HG03571 (cell line): ENCODE measurements around the gene CCDC126.
A peak's percentile ranks its signal among the peaks of the same experiment; 100 is the strongest.
"Not testable (repeated sequence)": the region's sequence is repeated elsewhere in the genome, so short reads cannot be mapped to it uniquely, and the experiment has no call there.

Experiments used
- ATAC-seq: cut with Tn5 transposase; IDR thresholded peaks from one replicate; pipeline ENCODE4 v1.9.1; 2021; ENCODE audit not compliant: unreplicated experiment

The CCDC126 gene

DNA sequence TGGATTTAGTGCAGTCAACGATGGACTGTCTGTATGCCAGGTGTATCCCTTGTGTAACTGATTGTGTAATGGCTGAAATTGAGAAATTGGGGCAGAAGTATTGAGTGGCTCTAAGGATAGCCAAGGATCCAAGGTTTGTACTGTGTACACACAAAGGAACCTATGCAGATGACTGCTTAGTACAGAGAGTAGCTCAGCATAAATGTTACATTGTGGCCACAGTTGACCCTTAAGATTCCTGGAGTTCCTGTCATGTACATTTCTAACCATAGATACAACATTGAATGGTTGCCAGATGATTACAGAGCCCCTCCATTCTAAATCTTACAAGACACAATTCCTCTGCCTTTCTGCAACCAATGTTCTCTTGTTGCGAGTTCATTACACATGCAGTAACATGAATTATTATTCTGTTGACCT is 25.3 kb downstream of the CCDC126 start:
- no peak for ATAC-seq

- ATAC-seq, result no peak
Measured at GRCh38 chr7:23628370-23628769, 31.2 kb downstream of the CCDC126 start.

- no peak for ATAC-seq
Measured at GRCh38 chr7:23633417-23633816, 36.2 kb downstream of the CCDC126 start.

GRCh38 chr7:23645822-23646221 is 48.6 kb downstream of the CCDC126 start:
- no peak for ATAC-seq

DNA sequence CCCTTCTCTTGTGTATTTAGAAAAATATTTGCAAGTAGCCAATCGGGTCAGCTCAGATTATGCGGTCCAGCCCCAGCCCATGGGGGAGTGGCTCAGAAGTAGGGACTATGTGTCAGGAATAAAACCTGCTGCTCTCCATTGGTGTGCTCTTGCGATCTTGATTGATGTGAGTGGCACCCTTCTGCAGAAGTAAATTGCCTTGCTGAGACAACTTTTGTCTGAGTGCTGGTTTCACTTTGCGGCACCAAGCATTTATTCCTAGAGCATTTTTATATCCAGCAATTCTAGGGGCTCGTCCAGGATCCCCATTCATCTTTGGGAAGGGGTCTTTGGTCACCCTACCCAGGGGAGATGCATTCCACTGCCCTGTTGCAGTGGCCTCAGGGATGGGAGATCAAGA is 56.8 kb downstream of the CCDC126 start:
- ATAC-seq, result no peak

DNA sequence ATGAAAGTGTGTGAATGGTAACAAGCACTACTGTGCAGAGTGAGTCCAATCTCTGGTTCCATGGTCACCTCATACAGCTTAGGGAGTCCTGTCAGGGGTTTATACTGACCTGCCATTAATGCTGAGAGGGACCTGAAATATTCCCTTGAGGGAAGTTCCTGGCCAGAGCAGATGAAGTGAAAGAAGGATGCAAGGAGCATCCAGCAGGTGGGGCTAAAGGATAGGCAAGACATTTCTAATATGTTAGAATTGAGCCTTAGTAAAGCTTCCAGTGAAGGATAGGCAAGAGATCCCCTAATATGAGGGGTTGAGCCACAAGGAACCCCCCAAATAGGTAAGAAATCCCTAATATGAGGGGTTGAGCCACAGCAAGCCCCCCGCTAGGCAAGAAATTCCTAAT is 57.3 kb downstream of the CCDC126 start:
- ATAC-seq, result no peak

DNA sequence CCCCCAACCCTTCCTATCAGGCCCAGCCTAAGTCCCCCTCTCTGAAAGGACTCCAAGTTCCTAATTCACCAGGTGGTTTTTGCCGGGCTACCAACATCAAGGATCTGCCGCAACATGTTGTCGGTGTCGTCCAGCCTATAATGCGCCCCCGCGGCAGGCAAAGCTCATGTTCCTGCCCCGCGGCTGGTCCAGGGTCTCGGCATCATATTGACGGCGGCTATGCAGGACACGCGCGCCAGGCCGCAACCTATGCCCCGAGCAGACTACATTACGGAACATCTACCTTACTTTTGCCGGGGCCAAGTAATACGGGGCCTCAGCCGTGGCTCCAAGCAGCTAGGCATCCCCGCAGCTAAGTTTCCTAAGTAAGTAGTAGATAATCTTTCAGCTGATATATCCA is 58.3 kb downstream of the CCDC126 start:
- no peak for ATAC-seq

DNA sequence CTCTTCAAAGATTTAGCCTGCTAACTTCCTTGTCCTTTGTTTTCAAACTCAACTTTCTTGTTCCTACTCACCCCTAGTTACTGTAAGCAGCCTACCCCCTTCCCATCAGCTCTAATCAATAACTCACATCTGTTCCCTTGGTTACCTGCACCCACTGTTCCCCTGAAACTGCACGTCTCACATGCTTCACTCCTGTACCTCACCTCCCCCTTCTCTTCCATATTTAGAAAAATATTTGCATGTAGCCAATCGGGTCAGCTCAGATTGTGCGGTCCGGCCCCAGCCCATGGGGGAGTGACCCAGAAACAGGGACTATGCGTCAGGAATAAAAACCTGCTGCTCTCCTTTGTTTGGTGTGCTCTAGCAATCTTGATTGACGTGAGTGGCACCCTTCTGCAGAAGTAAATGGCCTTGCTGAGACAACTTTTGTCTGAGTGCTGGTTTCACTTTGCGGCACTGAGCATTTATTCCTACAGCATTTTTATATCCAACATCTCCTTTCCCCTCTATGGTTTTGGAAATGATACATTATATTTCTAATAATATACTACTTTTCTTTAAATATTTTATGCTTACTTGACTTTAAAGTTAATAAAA is 61.7 kb downstream of the CCDC126 start:
- no peak for ATAC-seq

DNA sequence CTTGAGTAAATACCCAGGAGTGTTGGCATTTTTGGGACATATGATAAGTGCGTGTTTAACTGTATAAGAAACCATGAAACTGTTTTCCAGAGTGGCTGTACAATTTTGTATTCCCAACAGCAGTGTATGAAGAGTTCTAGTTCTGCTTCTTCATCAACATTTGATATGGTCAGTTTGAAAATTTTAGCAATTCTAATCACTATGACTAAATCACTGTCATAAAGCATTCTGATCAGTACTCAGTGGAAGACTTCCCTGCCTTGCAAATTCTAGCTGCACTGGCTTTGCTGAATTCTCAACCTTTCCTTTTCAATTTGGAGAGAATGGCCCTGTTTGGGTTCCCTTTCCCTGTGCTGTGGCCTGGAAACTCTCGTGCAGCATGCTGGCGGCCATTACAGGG is 64.2 kb downstream of the CCDC126 start:
- ATAC-seq, result no peak

DNA sequence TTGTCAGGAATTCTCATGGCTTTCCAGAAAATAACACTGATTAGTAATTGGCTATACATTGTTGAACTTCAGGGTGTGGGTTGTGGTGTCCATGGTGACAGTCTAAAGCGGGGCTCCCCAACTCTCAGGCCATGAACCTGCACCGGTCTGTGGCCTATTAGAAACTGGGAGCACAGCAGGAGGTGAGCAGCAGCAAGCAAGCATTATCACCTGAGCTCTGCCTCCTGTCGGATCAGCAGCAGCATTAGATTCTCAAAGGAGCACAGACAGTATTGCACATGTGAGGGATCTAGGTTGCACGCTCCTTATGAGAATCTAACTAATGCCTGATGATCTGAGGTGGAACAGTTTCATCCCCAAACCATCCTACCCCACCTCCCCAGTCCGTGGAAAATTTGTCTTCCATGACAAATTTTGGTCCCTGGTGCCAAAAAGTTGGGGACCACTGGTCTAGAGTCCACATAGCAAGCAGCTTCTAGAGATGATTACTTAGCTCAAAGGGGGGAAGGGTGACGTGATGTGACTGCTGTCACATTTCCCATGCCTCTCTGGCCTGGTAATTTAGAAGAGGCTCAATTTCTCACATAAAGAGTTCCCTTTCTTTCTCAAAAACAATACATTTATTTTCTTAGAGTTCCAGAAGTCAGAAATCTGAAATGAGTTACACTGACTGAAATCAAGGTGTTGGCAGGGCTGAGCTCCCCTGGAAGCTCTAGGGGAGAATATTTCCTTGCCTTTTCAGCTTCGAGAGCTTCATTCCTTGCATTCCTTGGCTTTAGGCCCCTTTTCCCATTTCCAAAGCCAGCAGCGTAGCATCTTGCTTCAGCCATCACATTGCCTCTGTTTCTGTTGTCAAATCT is 65.2 kb downstream of the CCDC126 start:
- ATAC-seq, result no peak

DNA sequence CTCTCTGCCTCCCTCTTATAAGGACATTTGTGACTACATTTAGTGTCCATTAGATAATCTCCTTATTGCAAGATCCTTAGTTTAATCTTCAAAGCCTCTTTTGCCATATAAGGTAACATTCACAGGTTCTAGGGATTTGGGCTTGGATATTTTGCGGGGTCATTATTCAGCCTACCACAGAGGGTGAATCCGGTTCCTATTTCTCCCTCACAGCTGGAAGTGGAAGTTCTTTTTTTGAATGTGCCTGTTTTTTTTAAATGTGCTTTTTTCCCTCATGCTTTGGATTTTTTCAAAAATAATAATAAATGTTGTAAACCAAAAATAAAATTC is 65.8 kb downstream of the CCDC126 start:
- no peak for ATAC-seq

- ATAC-seq, result no peak
Measured at GRCh38 chr7:23664122-23664521, 66.9 kb downstream of the CCDC126 start.

DNA sequence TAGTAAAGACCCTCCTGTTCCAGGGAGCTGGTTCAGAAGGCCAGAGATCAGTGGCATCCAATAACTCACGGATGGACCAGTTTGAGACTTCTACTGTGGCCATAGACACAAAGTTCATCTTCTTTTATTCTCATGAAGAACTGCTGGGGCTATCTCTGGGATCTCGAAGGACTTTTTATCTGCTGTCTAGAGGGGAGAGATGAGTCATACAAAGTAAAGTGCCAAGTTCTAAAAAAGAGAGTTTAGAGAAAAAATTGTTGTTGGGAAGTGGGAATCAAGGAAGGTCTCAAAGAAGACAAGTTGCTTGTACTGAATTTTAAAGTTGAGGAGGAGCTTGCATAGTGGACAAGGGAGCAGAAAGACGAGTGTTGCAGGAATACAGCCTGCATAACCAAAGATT is 74.9 kb downstream of the CCDC126 start:
- ATAC-seq, result no peak

GRCh38 chr7:23679898-23680413 is 82.8 kb downstream of the CCDC126 start, which contains the start of gene FAM221A:
TSS of gene FAM221A (plus strand) at chr7:23680199. CDS start at chr7:23680219, 20 bp downstream.
- peak; percentile 99 for ATAC-seq

- peak; percentile 24 for ATAC-seq
Measured at GRCh38 chr7:23680414-23681405, 83.5 kb downstream of the CCDC126 start.

DNA sequence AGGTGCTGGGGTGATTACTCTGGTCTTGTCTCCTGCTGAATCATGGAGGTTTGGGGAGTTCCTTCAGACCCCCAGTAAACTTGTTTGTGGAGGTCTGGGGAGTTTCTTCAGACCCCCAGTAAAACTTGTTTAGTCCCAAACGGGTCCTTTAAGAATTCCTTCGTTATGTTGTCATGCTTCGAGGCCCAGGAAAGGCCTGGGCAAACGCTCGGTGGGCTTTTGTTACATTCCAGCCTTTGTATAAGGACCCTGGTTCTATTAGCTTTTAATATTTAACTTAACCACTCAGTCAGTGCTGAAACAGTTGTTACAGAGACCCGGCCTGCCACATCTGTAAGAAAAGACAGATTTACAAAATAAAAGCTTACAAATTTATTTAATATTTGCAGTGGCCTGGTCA is 86.9 kb downstream of the CCDC126 start:
- ATAC-seq, result not testable (repeated sequence)

- ATAC-seq, result no peak
Measured at GRCh38 chr7:23685731-23686130, 88.5 kb downstream of the CCDC126 start.

GRCh38 chr7:23687011-23687410 is 89.8 kb downstream of the CCDC126 start:
- ATAC-seq, result no peak

DNA sequence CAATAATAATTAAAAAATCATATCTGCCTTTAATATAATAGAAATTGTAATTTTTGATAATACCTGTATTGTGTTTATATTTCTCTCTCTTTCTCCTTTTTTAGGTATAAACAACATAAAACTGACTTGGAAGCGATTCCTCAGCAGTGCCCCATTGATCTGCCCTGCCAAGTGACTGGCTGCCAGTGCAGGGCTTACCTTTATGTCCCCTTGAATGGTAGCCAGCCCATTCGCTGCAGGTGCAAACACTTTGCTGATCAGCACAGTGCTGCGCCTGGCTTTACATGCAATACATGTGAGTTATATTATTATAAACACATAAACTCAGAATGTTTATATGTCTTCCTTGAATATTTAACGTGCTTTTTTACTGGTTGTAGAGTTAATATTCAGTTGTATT is 92.0 kb downstream of the CCDC126 start:
- ATAC-seq, result no peak

GRCh38 chr7:23691320-23691719 is 94.1 kb downstream of the CCDC126 start:
- ATAC-seq, result no peak

DNA sequence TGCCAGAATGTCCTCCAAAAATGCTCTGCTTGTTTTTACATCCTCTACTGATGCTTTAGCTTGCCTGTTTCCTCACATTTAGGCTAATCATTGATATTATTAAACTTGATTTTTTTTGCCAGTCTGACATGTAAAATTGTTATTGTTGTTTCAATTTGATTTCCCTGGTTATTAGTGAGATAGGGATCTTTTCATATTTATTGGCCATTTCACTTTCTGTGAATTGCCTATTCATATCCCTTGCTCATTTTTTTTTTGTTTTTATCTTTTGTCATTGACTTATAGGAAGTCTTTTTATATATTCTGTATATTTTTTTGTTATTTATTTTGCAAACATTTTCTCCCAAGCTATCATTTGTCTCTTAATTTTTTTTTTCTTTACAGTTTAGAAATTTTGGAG is 96.0 kb downstream of the CCDC126 start:
- no peak for ATAC-seq
